Right hindlimb (tissue), 1 donor: ENCODE measurements around the gene EPHB2.

Source experiments
- DNase-seq: peaks from one replicate; pipeline ENCODE4 v3.0.0-alpha.2; 2018

The EPHB2 gene

DNA sequence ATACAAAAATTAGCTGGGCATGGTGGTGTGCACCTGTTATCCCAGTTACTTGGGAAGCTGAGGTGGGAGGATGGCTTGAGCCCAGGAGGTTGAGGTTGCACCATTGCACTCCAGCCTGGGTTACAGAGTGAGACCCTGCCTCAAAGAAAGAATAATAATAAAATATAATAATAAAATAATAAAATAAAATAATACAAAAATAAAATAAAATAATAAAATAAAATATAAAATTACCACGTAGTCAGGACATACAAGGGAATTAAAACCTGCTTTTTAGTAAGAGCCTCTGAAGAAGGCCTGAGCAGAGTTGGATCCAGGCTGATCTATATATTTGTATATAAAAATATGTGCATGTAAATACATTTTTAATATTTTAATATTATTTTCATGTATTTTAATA is 41.7 kb downstream of the EPHB2 start:
- no peak for DNase-seq

- peak; percentile 76 for DNase-seq
These were observed 42.9 kb downstream of the EPHB2 start for GRCh38 chr1:22753481-22753971.

GRCh38 chr1:22754106-22754768 is 43.6 kb downstream of the EPHB2 start:
- DNase-seq: no peak

DNA sequence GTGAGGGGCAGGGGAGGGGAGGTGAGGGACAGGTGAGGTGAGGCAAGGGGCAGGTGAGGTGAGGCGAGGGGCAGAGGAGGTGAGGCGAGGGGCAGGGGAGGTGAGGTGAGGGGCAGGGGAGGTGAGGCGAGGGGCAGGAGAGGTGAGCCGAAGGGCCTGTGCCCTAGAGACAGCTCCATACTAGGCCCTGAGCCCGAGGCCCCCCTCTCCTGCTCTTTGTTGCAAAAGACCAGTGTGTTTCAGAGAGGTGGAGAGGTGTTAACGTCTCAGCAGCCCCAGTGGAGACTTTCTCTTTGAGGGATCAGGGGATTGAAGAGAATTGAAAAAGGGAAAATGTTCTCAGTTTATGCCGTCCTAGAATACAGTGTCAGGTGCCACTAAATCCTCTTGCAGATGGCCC is 44.2 kb downstream of the EPHB2 start:
- DNase-seq: no peak

GRCh38 chr1:22755641-22756040 is 45.0 kb downstream of the EPHB2 start:
- no peak for DNase-seq

GRCh38 chr1:22756125-22756735 is 45.6 kb downstream of the EPHB2 start:
- DNase-seq: no peak

- DNase-seq: no peak
These were observed 49.8 kb downstream of the EPHB2 start for GRCh38 chr1:22760455-22760854.

DNA sequence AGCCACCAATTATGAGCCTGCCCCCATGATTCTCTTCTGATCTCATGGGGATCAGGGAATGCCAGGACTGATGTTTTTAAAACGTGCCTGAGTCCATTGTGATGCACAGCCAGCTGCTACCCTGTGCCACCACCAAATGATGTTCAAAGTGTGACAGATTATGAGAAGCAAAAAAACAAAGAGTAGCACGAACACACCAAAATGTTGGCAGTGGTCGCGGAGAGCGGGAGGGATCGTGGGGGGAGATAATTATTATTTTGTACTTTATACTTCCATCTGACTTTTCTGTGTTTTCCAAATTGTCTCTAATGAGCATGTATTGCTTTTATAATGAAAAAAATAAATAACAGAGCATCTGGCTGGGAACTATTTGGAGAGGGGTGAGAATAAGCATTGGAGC is 50.5 kb downstream of the EPHB2 start:
- no peak for DNase-seq

- DNase-seq: no peak
These were observed 51.2 kb downstream of the EPHB2 start for GRCh38 chr1:22761821-22762220.

DNA sequence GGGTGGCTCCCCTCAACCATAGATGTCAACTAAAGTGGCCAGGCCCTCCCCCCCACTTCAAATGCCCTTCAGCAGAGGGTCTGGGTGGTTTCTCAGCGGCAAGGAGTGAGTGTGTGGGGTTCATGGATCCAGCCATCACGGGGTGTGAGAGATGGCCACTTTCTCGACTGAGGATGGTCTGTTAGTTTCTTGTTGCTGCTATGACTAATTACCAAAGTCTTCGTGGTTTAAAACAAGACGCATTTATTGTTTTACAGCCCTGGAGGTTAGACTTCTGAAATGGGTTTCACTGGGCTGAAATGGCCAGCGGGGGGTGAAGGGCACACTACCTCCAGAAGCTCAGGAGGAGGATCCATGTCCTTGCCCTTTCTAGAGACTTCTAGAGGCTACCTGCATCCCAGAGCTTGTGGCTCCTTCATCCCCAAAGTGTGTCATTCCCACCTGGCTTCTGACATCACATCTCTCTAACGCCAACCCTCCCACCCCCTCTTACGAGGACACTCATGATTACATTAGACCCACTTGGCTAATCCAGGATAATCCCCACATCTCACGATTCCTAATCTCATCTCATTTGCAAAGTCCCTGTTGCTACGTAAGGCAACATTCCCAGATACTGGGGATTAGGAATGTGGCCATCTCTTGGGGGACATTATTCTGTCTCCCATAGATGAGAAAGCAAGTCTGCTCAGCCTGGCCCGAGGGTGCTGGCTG is 53.0 kb downstream of the EPHB2 start:
- DNase-seq: no peak

DNA sequence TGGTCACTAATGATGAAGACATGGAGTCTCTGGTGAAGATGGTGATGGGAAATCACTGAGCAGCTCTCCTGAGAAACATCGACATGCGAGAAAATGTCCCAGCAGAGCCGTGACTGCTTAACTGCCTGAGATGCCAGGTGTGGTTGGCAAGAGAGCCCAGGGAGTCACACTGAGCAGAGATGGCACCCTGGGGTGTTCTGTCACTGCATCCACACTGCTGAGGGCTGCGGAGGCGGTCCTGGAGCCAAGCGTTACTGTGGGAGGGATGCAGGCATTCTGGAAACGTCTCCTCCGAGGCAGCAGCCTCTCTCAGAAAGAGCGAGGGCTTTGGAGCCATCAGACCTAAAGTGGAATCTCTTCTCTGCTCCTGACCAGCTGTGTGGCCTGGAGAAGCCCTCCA is 57.2 kb downstream of the EPHB2 start:
- DNase-seq: no peak

DNA sequence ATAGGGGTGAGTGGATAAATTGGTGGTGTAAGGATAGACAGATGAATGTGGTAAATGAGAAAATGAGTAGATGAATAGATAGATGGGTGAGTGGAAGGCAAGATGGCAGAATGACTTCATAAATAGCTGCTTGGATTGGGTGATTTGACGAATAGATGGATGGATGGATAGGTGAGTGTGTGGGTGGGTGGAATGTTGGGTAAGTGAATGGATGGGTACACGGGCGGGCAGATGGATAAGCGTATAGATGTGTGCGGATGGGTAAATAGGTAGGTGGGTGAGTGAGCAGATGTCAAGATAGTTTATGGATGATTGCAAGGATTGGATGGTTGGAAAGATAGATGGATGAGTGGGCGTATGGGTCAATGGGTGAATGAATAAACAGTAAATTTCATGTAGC is 59.3 kb downstream of the EPHB2 start:
- DNase-seq: no peak

DNA sequence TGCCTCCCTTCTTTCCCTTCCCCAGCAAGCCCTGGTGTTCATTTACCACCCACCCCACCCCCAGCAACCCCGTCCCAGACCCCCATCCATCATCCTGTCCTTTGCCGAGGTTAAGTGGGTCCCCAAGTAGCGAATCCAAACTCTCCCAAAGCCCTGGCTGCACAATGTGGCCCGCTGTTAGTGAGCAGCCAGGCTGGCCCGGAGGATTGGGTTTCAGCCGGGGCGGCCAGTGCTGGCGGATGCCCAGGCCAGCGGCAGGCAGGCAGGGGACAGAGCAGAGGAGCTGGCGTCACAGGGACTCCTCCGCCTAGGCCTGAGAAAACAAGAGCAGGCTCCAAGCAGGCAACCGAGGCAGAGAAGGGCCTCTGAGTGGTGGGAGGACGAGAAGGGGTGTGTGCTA is 61.4 kb downstream of the EPHB2 start:
- DNase-seq: peak; percentile 85

DNA sequence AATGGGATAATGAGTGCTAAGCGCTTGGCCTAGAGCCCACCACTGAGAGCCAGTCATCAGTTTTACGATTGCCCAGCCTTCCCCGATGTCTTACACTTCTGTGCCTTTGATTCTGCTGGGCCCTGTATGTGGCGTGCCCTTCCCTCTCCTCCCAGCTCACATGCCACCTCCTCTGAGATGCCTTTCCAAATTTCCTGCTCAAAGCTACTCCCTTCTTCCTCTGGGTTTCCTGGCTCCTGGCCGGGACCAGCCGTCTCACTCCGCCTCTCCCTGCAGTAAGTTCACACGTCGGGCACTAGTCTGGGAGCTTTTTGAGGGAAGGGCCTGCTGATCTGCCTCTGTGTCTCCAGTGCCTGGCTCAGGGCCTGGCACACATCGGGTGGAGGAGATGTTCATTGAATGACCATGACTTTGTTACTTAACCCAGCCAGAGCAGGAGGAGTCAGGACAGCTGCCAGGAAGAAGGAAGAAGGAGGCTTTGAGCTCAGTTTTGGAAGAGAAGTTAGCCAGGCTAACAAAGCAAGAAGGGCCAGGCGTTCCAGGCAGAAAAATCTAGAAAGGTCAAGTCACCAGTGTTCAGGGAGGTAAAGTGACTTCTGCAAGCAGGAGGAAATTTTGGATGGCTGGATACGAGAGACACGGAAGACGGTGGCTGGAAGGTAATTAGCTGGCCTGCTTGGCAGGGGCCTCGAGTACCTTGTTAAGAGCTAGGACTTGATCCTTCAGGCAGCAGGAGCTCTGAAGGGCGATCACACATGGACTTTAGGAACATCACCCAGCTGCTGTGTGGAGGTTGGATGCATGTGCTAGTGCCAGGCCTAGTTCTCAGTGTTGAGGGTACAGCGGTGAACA is 63.6 kb downstream of the EPHB2 start:
- peak; percentile 94 for DNase-seq

GRCh38 chr1:22774833-22775182 is 64.2 kb downstream of the EPHB2 start:
- DNase-seq: no peak

GRCh38 chr1:22775478-22775877 is 64.8 kb downstream of the EPHB2 start:
- DNase-seq: peak; percentile 70

DNA sequence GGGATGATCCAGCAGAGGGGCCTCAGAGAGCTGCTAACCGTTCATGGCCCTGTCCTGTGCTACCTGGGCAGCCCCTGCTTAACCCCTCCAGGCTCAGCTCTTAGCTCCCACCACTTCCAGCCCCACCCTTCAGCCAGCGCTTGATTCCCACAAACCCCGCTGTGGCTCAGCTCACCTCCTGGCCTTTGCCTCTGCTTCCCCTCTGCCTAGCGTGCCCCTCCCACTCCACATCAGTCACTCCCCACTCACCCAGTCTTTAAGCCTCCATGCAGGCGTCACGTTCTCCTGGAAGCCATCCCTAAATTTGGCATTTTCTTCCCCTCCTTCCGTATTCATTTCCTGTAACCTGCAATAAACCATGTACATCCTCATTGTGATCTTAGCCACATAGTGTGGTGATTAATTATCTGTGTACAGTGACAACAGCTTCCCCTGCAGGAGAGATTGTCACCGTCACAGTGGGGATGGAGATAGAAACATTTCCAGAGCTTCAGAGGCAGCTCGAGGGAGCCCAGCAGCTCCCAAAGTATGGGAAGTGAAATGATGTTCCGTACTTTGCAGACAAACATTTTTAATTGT is 65.5 kb downstream of the EPHB2 start:
- DNase-seq: no peak

- DNase-seq: no peak
These were observed 66.9 kb downstream of the EPHB2 start for GRCh38 chr1:22777388-22778057.

GRCh38 chr1:22778408-22778807 is 67.8 kb downstream of the EPHB2 start:
- DNase-seq: no peak

DNA sequence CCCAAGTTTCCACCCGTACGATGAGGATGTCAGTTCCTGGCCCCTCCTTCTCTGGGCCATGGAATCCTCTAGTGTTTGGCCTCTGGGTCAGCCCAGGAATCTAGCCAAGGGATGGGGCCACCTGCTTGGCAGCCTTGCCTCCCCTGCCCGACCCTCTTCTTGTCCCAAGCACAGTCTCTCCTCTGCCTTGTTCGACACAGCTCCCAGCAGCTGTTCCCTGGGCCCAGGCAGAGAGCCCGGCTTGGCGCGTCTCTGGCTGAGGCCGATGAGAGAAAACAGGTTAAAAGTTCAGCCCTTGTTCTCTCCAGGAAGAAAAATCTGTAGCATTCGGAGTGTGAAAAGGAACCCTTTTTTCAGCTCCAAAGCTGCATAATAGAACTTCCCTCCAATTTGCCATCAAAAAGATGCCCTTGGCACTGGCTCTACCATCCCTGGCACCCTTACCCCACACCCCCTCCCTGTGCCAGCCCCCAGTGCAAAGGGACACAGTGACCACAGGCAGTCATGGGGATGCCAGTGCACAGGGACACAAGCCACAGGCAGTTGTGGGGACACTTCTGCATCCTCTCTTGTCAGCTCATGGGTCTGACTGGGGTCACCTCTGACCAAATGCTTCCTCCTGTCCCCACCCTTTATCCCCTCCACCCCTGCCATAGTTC is 68.4 kb downstream of the EPHB2 start:
- DNase-seq: peak; percentile 94

- DNase-seq: no peak
These were observed 70.1 kb downstream of the EPHB2 start for GRCh38 chr1:22780696-22781095.

DNA sequence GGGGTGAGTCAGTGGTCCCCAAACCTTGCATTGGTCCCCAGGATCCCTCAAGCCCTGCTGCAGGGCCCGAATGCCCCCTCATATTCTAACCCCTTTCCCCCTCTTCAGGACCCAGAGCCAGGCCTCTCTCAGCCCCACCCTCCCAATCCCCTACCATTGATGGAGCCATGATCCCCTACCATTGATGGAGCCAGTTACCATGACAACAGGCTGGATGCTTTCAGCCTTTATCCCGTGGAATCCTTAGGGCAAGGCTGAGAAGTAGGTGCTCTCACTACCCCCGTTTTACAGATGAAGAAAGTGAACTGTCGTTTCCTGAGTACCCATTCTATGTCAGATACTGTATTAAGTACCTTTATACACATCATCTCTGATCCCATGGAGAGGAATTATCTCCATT is 70.8 kb downstream of the EPHB2 start:
- DNase-seq: no peak
